Right lobe of liver (tissue), 4 donors: Measurements from ENCODE around the gene CNIH3.

Source experiments
- POLR2A ChIP-seq: fragments of 450-650 bp; IDR thresholded peaks from one replicate; pipeline ENCODE4 v1.6.1; 2017; ENCODE audit warnings: antibody characterized with exemption, mild to moderate bottlenecking
- TF ChIP-seq, protein P1 (sequence below), 4 donors: fragments of 200-600 bp in 3 of 4; fragments of 450-650 bp in 1 of 4; IDR thresholded peaks; one replicate each; pipeline versions ENCODE4 v1.5.1 to v1.8.0; 2016 to 2022; ENCODE audit warnings: antibody characterized with exemption in 4 of 4, mild to moderate bottlenecking in 2 of 4
- donor health status: DM: no; HTN: no; CAD: no.
- donor health status: DM: no; HTN: no; CAD: no.
- donor health status: DM: no; HTN: yes; CAD: no.

DNA sequence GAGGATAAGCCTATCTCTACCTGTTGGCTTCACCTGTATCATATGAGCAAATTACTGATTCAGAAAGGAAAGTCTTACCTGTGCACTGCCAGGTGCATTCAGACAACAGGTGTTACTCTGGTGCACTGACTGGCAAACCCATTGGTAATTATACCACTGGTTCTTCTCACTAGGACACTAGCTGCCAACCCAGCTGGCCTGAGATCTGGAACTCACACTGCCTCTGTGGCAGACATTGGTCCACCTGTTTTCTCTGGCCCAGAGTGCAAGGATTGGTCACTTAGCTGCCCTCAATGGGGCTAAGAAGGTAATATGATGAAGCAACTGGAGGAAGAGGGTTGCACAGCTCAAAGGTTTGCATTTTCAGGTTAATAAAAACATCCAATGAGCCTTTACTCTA lies 173.2 kb downstream of the CNIH3 start:
- no peak for TF ChIP-seq POLR2A
- TF ChIP-seq, protein P1, sequence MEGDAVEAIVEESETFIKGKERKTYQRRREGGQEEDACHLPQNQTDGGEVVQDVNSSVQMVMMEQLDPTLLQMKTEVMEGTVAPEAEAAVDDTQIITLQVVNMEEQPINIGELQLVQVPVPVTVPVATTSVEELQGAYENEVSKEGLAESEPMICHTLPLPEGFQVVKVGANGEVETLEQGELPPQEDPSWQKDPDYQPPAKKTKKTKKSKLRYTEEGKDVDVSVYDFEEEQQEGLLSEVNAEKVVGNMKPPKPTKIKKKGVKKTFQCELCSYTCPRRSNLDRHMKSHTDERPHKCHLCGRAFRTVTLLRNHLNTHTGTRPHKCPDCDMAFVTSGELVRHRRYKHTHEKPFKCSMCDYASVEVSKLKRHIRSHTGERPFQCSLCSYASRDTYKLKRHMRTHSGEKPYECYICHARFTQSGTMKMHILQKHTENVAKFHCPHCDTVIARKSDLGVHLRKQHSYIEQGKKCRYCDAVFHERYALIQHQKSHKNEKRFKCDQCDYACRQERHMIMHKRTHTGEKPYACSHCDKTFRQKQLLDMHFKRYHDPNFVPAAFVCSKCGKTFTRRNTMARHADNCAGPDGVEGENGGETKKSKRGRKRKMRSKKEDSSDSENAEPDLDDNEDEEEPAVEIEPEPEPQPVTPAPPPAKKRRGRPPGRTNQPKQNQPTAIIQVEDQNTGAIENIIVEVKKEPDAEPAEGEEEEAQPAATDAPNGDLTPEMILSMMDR (IDR thresholded peaks at IDR 0.05): no peak
